ENCODE data around the gene NAV3. TPM values are rescaled to one million over a fixed set of nuclear protein-coding genes. Genes with fewer than 3 reads are reported as not detected.
A peak's percentile ranks its signal among the peaks of the same experiment; 100 is the strongest.

NAV3 gene
- total and polyA plus RNA-seq, 9 donors: 10.5 to 63.9 (median 31.5) TPM

- DNase-seq: no peak
- H3K27me3 ChIP-seq: no peaks in the 10 kb centered on the region
- intact Hi-C loops (cut with DNase I): no loop called here
- peak overlapping the region in 1 of 2 donors; percentile 6 for H3K27ac ChIP-seq
- H3K4me1 ChIP-seq (ENCODE audit: insufficient read depth): no peaks in the 10 kb centered on the region
- no peak for TF ChIP-seq POLR2A (IDR thresholded peaks at IDR 0.05)
- no peak for TF ChIP-seq CTCF (IDR thresholded peaks at IDR 0.05)
- no peak for TF ChIP-seq EP300 (IDR thresholded peaks at IDR 0.05)
- no peaks in the 10 kb centered on the region for H3K9me3 ChIP-seq
- no peaks in the 10 kb centered on the region for H3K36me3 ChIP-seq
- 9 to 14% (median 11%) methylated on average over 3 of the region's 3 CpGs for WGBS, 3 donors
- H3K4me3 ChIP-seq: no peak overlapping the region
Measured at GRCh38 chr12:77965790-77966189, 135.1 kb downstream of the NAV3 start.

- H3K4me1 ChIP-seq (ENCODE audit: insufficient read depth): peaks cover 2% of the 10 kb centered on the region
- DNase-seq: no peak
- peak overlapping the region; percentile 4 to 79 for H3K27ac ChIP-seq
- no peaks in the 10 kb centered on the region for H3K9me3 ChIP-seq
- intact Hi-C loops (cut with DNase I): no loop called here
- H3K36me3 ChIP-seq: no peaks in the 10 kb centered on the region
- WGBS, 3 donors: 4 to 32% (median 14%) methylated on average over 2 of the region's 2 CpGs
- TF ChIP-seq CTCF (IDR thresholded peaks at IDR 0.05): no peak
- TF ChIP-seq POLR2A (IDR thresholded peaks at IDR 0.05): no peak
- TF ChIP-seq EP300 (IDR thresholded peaks at IDR 0.05): no peak
- H3K4me3 ChIP-seq: no peak overlapping the region
- no peaks in the 10 kb centered on the region for H3K27me3 ChIP-seq
Measured at GRCh38 chr12:77968021-77968420, 137.3 kb downstream of the NAV3 start.

- no peaks in the 10 kb centered on the region for H3K27me3 ChIP-seq
- no peaks in the 10 kb centered on the region for H3K36me3 ChIP-seq
- WGBS, 3 donors: 16 to 30% (median 19%) methylated on average over 6 of the region's 6 CpGs
- peak in 3 of 5 donors; percentile 24 to 44 (median 25) for DNase-seq
- no peaks in the 10 kb centered on the region for H3K9me3 ChIP-seq
- H3K4me1 ChIP-seq (ENCODE audit: insufficient read depth): peaks cover 2% of the 10 kb centered on the region
- no peak overlapping the region for H3K4me3 ChIP-seq
- TF ChIP-seq EP300 (IDR thresholded peaks at IDR 0.05) (no peak), POLR2A (IDR thresholded peaks at IDR 0.05) (no peak), CTCF (IDR thresholded peaks at IDR 0.05) (no peak)
- intact Hi-C loops (cut with DNase I): no loop called here
- peak overlapping the region; percentile 4 to 79 for H3K27ac ChIP-seq
Measured at GRCh38 chr12:77968571-77968970, 137.9 kb downstream of the NAV3 start.

- no peaks in the 10 kb centered on the region for H3K27me3 ChIP-seq
- intact Hi-C loops (cut with DNase I): no loop called here
- H3K4me3 ChIP-seq: no peak overlapping the region
- no peak for DNase-seq
- WGBS, 3 donors: 48 to 64% (median 48%) methylated on average over 1 of the region's 1 CpG
- no peak for TF ChIP-seq POLR2A (IDR thresholded peaks at IDR 0.05)
- no peak for TF ChIP-seq EP300 (IDR thresholded peaks at IDR 0.05)
- TF ChIP-seq CTCF (IDR thresholded peaks at IDR 0.05): no peak
- H3K4me1 ChIP-seq (ENCODE audit: insufficient read depth): peaks cover 2% of the 10 kb centered on the region
- H3K9me3 ChIP-seq: no peaks in the 10 kb centered on the region
- H3K36me3 ChIP-seq: no peaks in the 10 kb centered on the region
- H3K27ac ChIP-seq: no peak overlapping the region
Measured at GRCh38 chr12:77973579-77973978, 142.9 kb downstream of the NAV3 start.
